Testis (tissue), 3 donors: ENCODE results near the gene PLA2G15. TPM values are rescaled to one million over a fixed set of nuclear protein-coding genes. Genes with fewer than 3 reads are reported as not detected.

Experiments used
- DNase-seq: peaks from one replicate; pipeline ENCODE4 v3.0.0-alpha.2; 2019
- H3K27ac ChIP-seq, 2 donors: fragments of 200-600 bp; sonication (generic); one replicate each; pipeline ENCODE4 v1.5.1; 2019
- H3K27me3 ChIP-seq: fragments of 200-600 bp; sonication (generic); one replicate; pipeline ENCODE4 v1.5.1; 2019
- H3K36me3 ChIP-seq: fragments of 200-600 bp; sonication (generic); one replicate; pipeline ENCODE4 v1.5.1; 2017; ENCODE audit warnings: low read depth; ENCODE audit errors: missing control alignments
- H3K4me1 ChIP-seq: fragments of 200-600 bp; sonication (generic); one replicate; pipeline ENCODE4 v1.5.1; 2019
- H3K4me3 ChIP-seq, 2 donors: fragments of 200-600 bp; sonication (generic); one replicate each; pipeline ENCODE4 v1.5.1; 2017 to 2019
- H3K9me3 ChIP-seq: fragments of 200-600 bp; sonication (generic); one replicate; pipeline ENCODE4 v1.5.1; 2017
- CTCF ChIP-seq, 3 experiments: fragments of 450-650 bp in 2 of 3; fragments of 200-600 bp in 1 of 3; sonication (generic) in 1 of 3; IDR thresholded peaks; one replicate each; pipeline ENCODE4 v1.5.1; 2016 to 2019; ENCODE audit warnings: antibody characterized with exemption in 3 of 3, mild to moderate bottlenecking in 2 of 3, moderate library complexity in 1 of 3
- POLR2A ChIP-seq: fragments of 450-650 bp; IDR thresholded peaks from one replicate; pipeline ENCODE4 v1.6.1; 2017; ENCODE audit warnings: antibody characterized with exemption, mild to moderate bottlenecking, moderate library complexity
- WGBS, 2 donors: methylation state at CpG; one replicate each; pipeline ENCODE4 v1.1.5; 2018; 5-methylcytosine and 5-hydroxymethylcytosine counted together
- intact Hi-C: fragments of 100-400 bp; cut with DNase I; formaldehyde crosslinking; loops from one replicate; pipeline ENCODE4 v1.15.1; 2023; ENCODE audit warnings: low total_unique reads
- polyA plus RNA-seq: library from polyadenylated mRNA; stranded (reverse); fragments of 350-450 nt; fragmentation: Illumina TruSeq; extraction: RNeasy Lipid Tissue Mini Kit (QIAGEN cat#74804); gene quantifications from one replicate; pipeline ENCODE4 v1.2.3, GENCODE V29; 2014; ENCODE audit warnings: low read depth, low replicate concordance; ENCODE audit not compliant: insufficient read depth
- total RNA-seq, 2 donors: library from RNA; depleted of rRNA; stranded (reverse); fragments of >200 nt; gene quantifications; one replicate each; pipeline ENCODE4 v1.2.3, GENCODE V29; 2016

Gene PLA2G15
- total and polyA plus RNA-seq, 3 donors from 2014 or later = 27.3 to 44.7 (median 37.2) TPM

GRCh38 chr16:68265078-68265920 lies 20.1 kb downstream of the PLA2G15 start:
- peak overlapping the region; percentile 82 to 84 for H3K4me3 ChIP-seq
- H3K4me1 ChIP-seq = peaks cover 23% of the 10 kb centered on the region
- no peak for TF ChIP-seq POLR2A
- no peak for TF ChIP-seq CTCF (IDR thresholded peaks at IDR 0.05)
- peak; percentile 59 for DNase-seq
- H3K27me3 ChIP-seq = no peaks in the 10 kb centered on the region
- H3K36me3 ChIP-seq = no peaks in the 10 kb centered on the region
- 2 to 3% methylated on average over 23 of the region's 23 CpGs for WGBS, 2 donors
- H3K9me3 ChIP-seq = no peaks in the 10 kb centered on the region
- intact Hi-C loops = loop anchor here (2.0 kb wide), 1 partner anchor 64 kb away; no protein-coding TSS in a partner anchor
- peak overlapping the region; percentile 86 to 94 for H3K27ac ChIP-seq

GRCh38 chr16:68267612-68268405 lies 22.6 kb downstream of the PLA2G15 start:
- peaks cover 46% of the 10 kb centered on the region for H3K4me1 ChIP-seq
- DNase-seq = no peak
- no peaks in the 10 kb centered on the region for H3K36me3 ChIP-seq
- TF ChIP-seq POLR2A = no peak
- no peak for TF ChIP-seq CTCF (IDR thresholded peaks at IDR 0.05)
- intact Hi-C loops = no loop called here
- WGBS, 2 donors = 66 to 67% methylated on average over 6 of the region's 6 CpGs
- H3K27me3 ChIP-seq = no peaks in the 10 kb centered on the region
- H3K27ac ChIP-seq = no peak overlapping the region
- H3K4me3 ChIP-seq = no peak overlapping the region
- H3K9me3 ChIP-seq = no peaks in the 10 kb centered on the region

- no peaks in the 10 kb centered on the region for H3K9me3 ChIP-seq
- intact Hi-C loops = no loop called here
- no peak for DNase-seq
- no peaks in the 10 kb centered on the region for H3K36me3 ChIP-seq
- no peaks in the 10 kb centered on the region for H3K27me3 ChIP-seq
- TF ChIP-seq CTCF (IDR thresholded peaks at IDR 0.05) (no peak), POLR2A (no peak)
- H3K27ac ChIP-seq = peak overlapping the region; percentile 44 to 57
- 95 to 100% methylated on average over 4 of the region's 4 CpGs for WGBS, 2 donors
- no peak overlapping the region for H3K4me3 ChIP-seq
- peaks cover 49% of the 10 kb centered on the region for H3K4me1 ChIP-seq
Observed at GRCh38 chr16:68269793-68270192, 24.6 kb downstream of the PLA2G15 start.

GRCh38 chr16:68270353-68270752 lies 25.2 kb downstream of the PLA2G15 start:
- no peak overlapping the region for H3K4me3 ChIP-seq

More at GRCh38 chr16:68270353-68270752, 25.2 kb downstream of the PLA2G15 start:
- TF ChIP-seq POLR2A = no peak
- no peak for TF ChIP-seq CTCF (IDR thresholded peaks at IDR 0.05)
- Histone ChIP-seq H3K27ac (peak overlapping the region; percentile 44 to 57), H3K9me3 (no peaks in the 10 kb centered on the region), H3K27me3 (no peaks in the 10 kb centered on the region), H3K36me3 (no peaks in the 10 kb centered on the region), H3K4me1 (peaks cover 46% of the 10 kb centered on the region)
- no peak for DNase-seq
- 0% methylated on average over 1 of the region's 1 CpG for WGBS, 2 donors
- intact Hi-C loops = no loop called here
